Hepatocyte (in vitro differentiated cells): ENCODE data around the gene NUP214. TPM values are rescaled to one million over a fixed set of nuclear protein-coding genes. Genes with fewer than 3 reads are reported as not detected.

ENCODE experiments used
- DNase-seq: peaks from one replicate; pipeline ENCODE4 v3.0.0-alpha.2; 2016; ENCODE audit warnings: low spot score
- H2AFZ ChIP-seq: fragments of 200-600 bp; sonication (generic); 2 replicates; pipeline ENCODE4 v1.6.0; 2016; ENCODE audit warnings: antibody characterized with exemption, mild to moderate bottlenecking
- H3K27ac ChIP-seq: fragments of 200-600 bp; sonication (generic); 2 replicates; pipeline ENCODE4 v1.5.1; 2016; ENCODE audit warnings: mild to moderate bottlenecking
- H3K27me3 ChIP-seq: fragments of 200-600 bp; sonication (generic); 2 replicates; pipeline ENCODE4 v1.6.1; 2016
- H3K36me3 ChIP-seq: fragments of 200-600 bp; sonication (generic); replicated peaks from 2 replicates; pipeline ENCODE4 v1.5.1; 2016; ENCODE audit warnings: low read depth; ENCODE audit not compliant: insufficient read depth
- H3K4me1 ChIP-seq: fragments of 200-600 bp; sonication (generic); 2 replicates; pipeline ENCODE4 v1.5.1; 2016; ENCODE audit warnings: mild to moderate bottlenecking, moderate library complexity; ENCODE audit not compliant: insufficient read depth
- H3K4me2 ChIP-seq: fragments of 200-600 bp; sonication (generic); 2 replicates; pipeline ENCODE4 v1.6.0; 2016
- H3K4me3 ChIP-seq: fragments of 200-600 bp; sonication (generic); 2 replicates; pipeline ENCODE4 v1.5.1; 2016; ENCODE audit warnings: mild to moderate bottlenecking
- H3K79me2 ChIP-seq: fragments of 200-600 bp; sonication (generic); 2 replicates; pipeline ENCODE4 v1.6.0; 2017; ENCODE audit warnings: mild to moderate bottlenecking
- H3K9me2 ChIP-seq: fragments of 200-600 bp; sonication (generic); replicated peaks from 2 replicates; pipeline ENCODE4 v1.6.0; 2017; ENCODE audit warnings: mild to moderate bottlenecking; ENCODE audit not compliant: insufficient read depth
- H3K9me3 ChIP-seq: fragments of 200-600 bp; sonication (generic); 2 replicates; pipeline ENCODE4 v1.5.1; 2016; ENCODE audit warnings: low read depth, mild to moderate bottlenecking
- H4K20me1 ChIP-seq: fragments of 200-600 bp; sonication (generic); 2 replicates; pipeline ENCODE4 v1.6.0; 2016; ENCODE audit warnings: mild to moderate bottlenecking; ENCODE audit not compliant: insufficient read depth, poor library complexity, severe bottlenecking
- CTCF ChIP-seq: fragments of 200-600 bp; sonication (generic); IDR thresholded peaks from 2 replicates; pipeline ENCODE4 v1.5.1; 2016; ENCODE audit warnings: antibody characterized with exemption, mild to moderate bottlenecking; ENCODE audit not compliant: poor library complexity
- EZH2 ChIP-seq: fragments of 200-600 bp; sonication (generic); IDR thresholded peaks from 2 replicates; pipeline ENCODE4 v1.6.1; 2016; ENCODE audit warnings: antibody characterized with exemption, mild to moderate bottlenecking, borderline replicate concordance
- EZH2phosphoT487 ChIP-seq: fragments of 200-600 bp; sonication (generic); IDR thresholded peaks from one replicate; pipeline ENCODE4 v1.6.1; 2018; ENCODE audit warnings: antibody characterized with exemption, mild to moderate bottlenecking, low read depth, moderate library complexity; ENCODE audit not compliant: unreplicated experiment, severe bottlenecking
- WGBS: methylation state at CpG from one replicate; pipeline ENCODE4 v1.1.6; 2016; ENCODE audit warnings: low lambda C conversion rate; ENCODE audit errors: missing lambda C conversion rate; 5-methylcytosine and 5-hydroxymethylcytosine counted together
- polyA plus RNA-seq: library from polyadenylated mRNA; unstranded; fragments of >200 nt; fragmentation: Nextera tagmentation; extraction: Ambion mirVana; gene quantifications from 2 replicates; pipeline ENCODE4 v1.2.1, GENCODE V29; 2016
- small RNA-seq: library from RNA; depleted of rRNA; stranded (forward); fragments of <200 nt; gene quantifications from one replicate; pipeline ENCODE3, GENCODE V24; 2014
- total RNA-seq: library from RNA; depleted of rRNA; stranded (reverse); fragments of >200 nt; gene quantifications from 2 replicates; pipeline ENCODE4 v1.2.3, GENCODE V29; 2014

The NUP214 gene
- total and polyA plus RNA-seq, 2 experiments from 2014 or later, result 13.7 to 18.1 TPM

DNA sequence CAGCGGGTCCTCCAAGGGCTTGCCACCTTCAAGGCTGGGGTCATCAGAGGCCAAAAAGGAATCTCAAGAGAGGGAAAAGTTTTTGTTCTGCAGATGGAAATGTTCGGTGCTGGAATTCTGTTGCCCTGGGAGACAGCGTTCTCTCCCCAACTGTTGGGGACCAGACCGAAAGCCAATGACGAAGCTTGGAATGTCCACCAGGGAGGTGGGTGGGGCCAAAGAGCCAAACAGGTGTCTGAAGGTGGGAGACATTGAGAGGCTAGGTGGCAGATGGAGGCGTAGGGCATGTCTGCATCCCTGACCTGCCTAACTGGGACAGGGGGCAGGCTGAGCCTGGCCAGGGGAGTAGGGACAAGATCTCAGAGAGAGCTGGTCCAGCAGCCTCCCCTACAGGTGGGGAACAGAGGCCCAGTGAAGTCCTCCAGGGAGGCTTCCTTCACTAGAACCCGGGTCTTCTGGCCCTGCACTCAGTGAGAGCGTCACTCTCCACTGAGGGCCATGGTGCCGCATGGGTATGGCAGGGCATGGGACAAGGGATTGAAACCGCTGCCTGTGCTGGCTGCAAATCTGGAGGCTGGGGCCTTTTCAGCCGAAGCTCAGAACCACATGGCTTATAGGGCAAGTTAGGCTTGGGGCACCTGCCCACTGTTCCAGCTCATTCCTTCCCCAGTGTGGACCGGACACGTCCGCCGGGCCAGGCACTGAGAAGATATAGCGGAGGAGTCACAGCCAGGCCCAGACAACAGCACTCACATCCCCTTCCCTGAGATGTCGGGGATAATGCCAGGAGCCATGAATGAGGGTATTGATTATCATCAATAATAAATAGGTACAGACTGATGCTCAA is 156.0 kb downstream of the NUP214 start:
- H3K4me2 ChIP-seq, result no peak overlapping the region
- no peak for DNase-seq
- H2AFZ ChIP-seq, result no peak overlapping the region
- no peaks in the 10 kb centered on the region for H3K9me2 ChIP-seq
- no peaks in the 10 kb centered on the region for H3K9me3 ChIP-seq
- 84% methylated on average over 17 of the region's 17 CpGs for WGBS
- no peaks in the 10 kb centered on the region for H4K20me1 ChIP-seq
- no peaks in the 10 kb centered on the region for H3K79me2 ChIP-seq
- peaks cover 39% of the 10 kb centered on the region for H3K27me3 ChIP-seq
- no peaks in the 10 kb centered on the region for H3K36me3 ChIP-seq
- peaks cover 1% of the 10 kb centered on the region for H3K4me1 ChIP-seq
- TF ChIP-seq EZH2, result no peak
- TF ChIP-seq EZH2phosphoT487, result no peak
- TF ChIP-seq CTCF, result no peak
- no peak overlapping the region for H3K4me3 ChIP-seq
- H3K27ac ChIP-seq, result no peak overlapping the region

- TF ChIP-seq CTCF, result no peak
- no peak for TF ChIP-seq EZH2phosphoT487
- no peak for TF ChIP-seq EZH2
- no peak for DNase-seq
- Histone ChIP-seq H3K9me2 (no peaks in the 10 kb centered on the region), H3K27me3 (peaks cover 39% of the 10 kb centered on the region), H3K4me3 (no peak overlapping the region), H2AFZ (no peak overlapping the region), H3K27ac (no peak overlapping the region), H3K79me2 (no peaks in the 10 kb centered on the region), H3K4me2 (peak overlapping the region; percentile 86), H4K20me1 (no peaks in the 10 kb centered on the region), H3K9me3 (no peaks in the 10 kb centered on the region), H3K36me3 (no peaks in the 10 kb centered on the region), H3K4me1 (no peaks in the 10 kb centered on the region)
- WGBS, result 97% methylated on average over 4 of the region's 4 CpGs
Measured at GRCh38 chr9:131282175-131282574, 156.8 kb downstream of the NUP214 start.

DNA sequence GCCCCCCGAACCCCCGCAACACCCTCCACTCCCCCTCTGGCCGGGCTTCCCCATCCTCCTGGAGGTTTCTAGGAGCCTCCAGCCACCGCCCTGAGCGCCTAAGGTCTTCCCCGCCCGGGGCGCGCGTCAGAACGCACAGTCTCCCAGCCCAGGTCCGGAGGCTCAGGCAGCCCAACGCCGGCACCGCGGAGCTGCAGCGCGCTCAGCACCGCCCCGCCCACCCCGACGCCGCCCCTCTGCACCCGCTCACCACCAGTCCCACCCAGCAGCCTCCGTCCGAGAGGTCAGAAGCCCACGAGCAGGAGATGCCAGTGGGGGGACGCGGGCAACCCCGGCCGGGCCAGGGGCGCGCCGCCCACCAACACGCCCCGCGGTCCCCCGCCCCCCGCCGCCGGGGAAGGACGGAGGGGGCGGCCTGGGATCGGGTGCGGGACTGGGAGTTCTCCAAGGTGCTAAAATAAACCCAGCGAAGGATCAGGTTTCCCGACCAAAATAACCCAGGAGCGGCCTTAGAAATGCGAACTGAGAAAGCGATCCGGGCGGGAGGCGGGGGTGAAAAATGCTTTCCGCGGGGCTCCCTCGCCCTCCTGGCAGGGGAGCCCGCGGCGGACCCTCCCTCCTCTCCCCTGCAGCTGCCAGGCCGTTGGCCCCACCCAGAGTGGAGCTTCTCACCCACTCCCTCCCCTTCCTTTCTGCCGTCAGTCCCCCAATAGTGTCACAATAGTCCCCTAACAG is 157.5 kb downstream of the NUP214 start:
- no peak for TF ChIP-seq EZH2phosphoT487
- no peak for TF ChIP-seq CTCF
- TF ChIP-seq EZH2, result no peak
- DNase-seq, result peak; percentile 57
- Histone ChIP-seq H2AFZ (no peak overlapping the region), H3K79me2 (no peaks in the 10 kb centered on the region), H3K4me3 (peak overlapping the region; percentile 29), H3K4me2 (peak overlapping the region; percentile 86), H3K27ac (no peak overlapping the region), H4K20me1 (no peaks in the 10 kb centered on the region), H3K27me3 (peaks cover 39% of the 10 kb centered on the region), H3K9me2 (no peaks in the 10 kb centered on the region), H3K4me1 (no peaks in the 10 kb centered on the region), H3K9me3 (no peaks in the 10 kb centered on the region), H3K36me3 (no peaks in the 10 kb centered on the region)
- WGBS, result 4% methylated on average over 10 of the region's 61 CpGs

Small RNA genes lying within 50 kb of the gene (small RNA-seq; reads per million reads assigned to genes)
- gene RNU6-881P, result not detected

Other genes with a start within 250 kb of the NUP214 start
- gene QRFP, start 228.8 kb upstream of the NUP214 start, total RNA-seq, result not detected in 2 replicates
- 0.21 and 0.74 TPM in 2 replicates for gene QRFP, start 228.8 kb upstream of the NUP214 start, polyA plus RNA-seq
- gene FIBCD1, start 186.3 kb upstream of the NUP214 start, total RNA-seq, result 0.33 TPM in 1 of 2 replicates, not detected in the other
- gene FIBCD1, start 186.3 kb upstream of the NUP214 start, polyA plus RNA-seq, result 0.73 TPM in 1 of 2 replicates, not detected in the other
- gene LAMC3, start 116.4 kb upstream of the NUP214 start, total RNA-seq, result 12.4 and 29.5 TPM in 2 replicates
- gene LAMC3, start 116.4 kb upstream of the NUP214 start, polyA plus RNA-seq, result 43.4 and 49.9 TPM in 2 replicates
- gene AIF1L, start 29.1 kb upstream of the NUP214 start, total RNA-seq, result 4.2 and 5.3 TPM in 2 replicates
- 6.0 and 6.3 TPM in 2 replicates for gene AIF1L, start 29.1 kb upstream of the NUP214 start, polyA plus RNA-seq
- gene FAM78A, start 150.9 kb downstream of the NUP214 start, total RNA-seq, result 0.27 and 0.52 TPM in 2 replicates
- 0.61 TPM in 1 of 2 replicates, not detected in the other for gene FAM78A, start 150.9 kb downstream of the NUP214 start, polyA plus RNA-seq
- gene PLPP7, start 164.1 kb downstream of the NUP214 start, total RNA-seq, result 0.20 TPM in 1 of 2 replicates, not detected in the other
- 0.46 and 0.92 TPM in 2 replicates for gene PLPP7, start 164.1 kb downstream of the NUP214 start, polyA plus RNA-seq